ENCODE measurements around the gene NUDT22.

DNA sequence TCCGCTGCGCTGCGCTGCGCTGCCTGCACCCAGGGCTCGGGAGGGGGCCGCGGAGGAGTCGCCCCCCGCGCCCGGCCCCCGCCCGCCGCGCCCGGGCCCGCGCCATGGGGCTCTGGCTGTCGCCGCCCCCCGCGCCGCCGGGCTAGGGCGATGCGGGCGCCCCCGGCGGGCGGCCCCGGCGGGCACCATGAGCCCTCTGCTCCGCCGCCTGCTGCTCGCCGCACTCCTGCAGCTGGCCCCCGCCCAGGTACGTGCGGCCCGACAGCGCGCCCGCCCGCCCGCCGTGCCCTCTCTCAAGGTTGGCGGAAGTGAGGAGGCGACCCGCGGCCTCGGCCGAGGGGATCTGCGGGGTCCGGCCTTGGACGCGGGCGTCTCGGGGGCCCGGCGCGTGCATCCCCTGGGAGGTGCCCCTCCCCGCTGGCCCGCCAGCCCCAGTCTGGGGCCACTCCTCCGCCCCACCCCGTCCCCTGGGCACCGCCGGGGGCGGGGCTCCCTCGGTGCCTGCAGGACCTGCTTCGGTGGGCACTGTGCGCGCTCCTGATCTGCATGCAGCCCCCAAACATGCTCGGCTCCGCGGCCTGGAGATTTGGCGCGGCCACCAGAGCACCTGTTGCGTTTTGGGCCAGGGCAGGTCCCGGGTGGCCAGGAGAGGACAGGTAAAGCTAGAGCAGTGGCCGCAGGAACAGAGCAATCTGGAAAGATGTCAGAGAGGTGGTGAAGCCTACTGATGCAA is 8.7 kb downstream of the NUDT22 start:
- no peak for TF ChIP-seq CTCF (optimal IDR thresholded peaks at IDR 0.05 in 1 of 3, IDR thresholded peaks at IDR 0.05 in 1 of 3, conservative IDR thresholded peaks at IDR 0.05 in 1 of 3; ENCODE audit: extremely low read depth in 1 of 3, insufficient read depth in 2 of 3, low read length in 3 of 3)
- TF ChIP-seq EZH2 (IDR thresholded peaks at IDR 0.05; ENCODE audit: low read length): no peak
